AG04449 (cell line): ENCODE data around the gene GM2A.

Source experiments
- CTCF ChIA-PET: fragments of 350-600 bp; formaldehyde crosslinking; extraction: SDS; loops from one replicate; lab custom pipeline; 2021; ENCODE audit warnings: antibody characterized with exemption; lab: Yijun Ruan, JAX
- POLR2A ChIA-PET: fragments of 400-600, 350-600 bp; formaldehyde crosslinking; extraction: SDS; loops from one replicate; lab custom pipeline; 2020; ENCODE audit warnings: antibody characterized with exemption, inconsistent platforms; lab: Yijun Ruan, JAX
- DNase-seq: peaks from one replicate; pipeline ENCODE4 v3.0.0-alpha.2; 2010; ENCODE audit warnings: low read depth, low spot score
- H3K4me3 ChIP-seq: 2 replicates; pipeline ENCODE4 v1.5.1; 2011; ENCODE audit warnings: low read depth, mild to moderate bottlenecking, control low read depth, low read length
- CTCF ChIP-seq: IDR thresholded peaks from one replicate; pipeline ENCODE4 v1.5.1; 2011; ENCODE audit warnings: mild to moderate bottlenecking, moderate library complexity, low read length, control low read depth, inconsistent platforms; ENCODE audit not compliant: insufficient read depth; ENCODE audit errors: missing control alignments

Gene GM2A

GRCh38 chr5:151281001-151281639 is 28.1 kb downstream of the GM2A start:
- H3K4me3 ChIP-seq: no peak overlapping the region
- ChIA-PET CTCF (interaction anchor here (1.3 kb wide), 1 partner anchor 35 kb away, joined by 3 read pairs; no protein-coding TSS in a partner anchor), POLR2A (no interaction called here)
- DNase-seq: no peak
- TF ChIP-seq CTCF: no peak

GRCh38 chr5:151283120-151283825 is 30.3 kb downstream of the GM2A start:
- ChIA-PET CTCF (interaction anchor here (1.5 kb wide), 1 partner anchor 168 kb away, joined by 4 read pairs; no protein-coding TSS in a partner anchor), POLR2A (no interaction called here)
- no peak for TF ChIP-seq CTCF
- DNase-seq: no peak
- no peak overlapping the region for H3K4me3 ChIP-seq

GRCh38 chr5:151284392-151284967 is 31.5 kb downstream of the GM2A start:
- ChIA-PET POLR2A (no interaction called here), CTCF (no interaction called here)
- DNase-seq: no peak
- no peak for TF ChIP-seq CTCF
- H3K4me3 ChIP-seq: no peak overlapping the region

- DNase-seq: no peak
- CTCF ChIA-PET: no interaction called here
- no peak overlapping the region for H3K4me3 ChIP-seq
- no peak for TF ChIP-seq CTCF
- POLR2A ChIA-PET: no interaction called here
Observed at GRCh38 chr5:151285683-151286082, 32.7 kb downstream of the GM2A start.

- TF ChIP-seq CTCF: no peak
- H3K4me3 ChIP-seq: no peak overlapping the region
- ChIA-PET POLR2A (no interaction called here), CTCF (no interaction called here)
- DNase-seq: no peak
Observed at GRCh38 chr5:151286246-151286645, 33.3 kb downstream of the GM2A start.

- H3K4me3 ChIP-seq: no peak overlapping the region
- TF ChIP-seq CTCF: no peak
- ChIA-PET CTCF (no interaction called here), POLR2A (no interaction called here)
- no peak for DNase-seq
Observed at GRCh38 chr5:151288180-151288579, 35.2 kb downstream of the GM2A start.
